Adipocyte (in vitro differentiated cells): ENCODE data around the gene MS4A13.
"Not testable (repeated sequence)": the region's sequence is repeated elsewhere in the genome, so short reads cannot be mapped to it uniquely, and the experiment has no call there.

Experiments used
- DNase-seq: peaks from one replicate; pipeline ENCODE4 v3.0.0-alpha.2; 2015; ENCODE audit warnings: low read depth
- H3K27me3 ChIP-seq: replicated peaks from 2 replicates; pipeline ENCODE4 v1.7.0; 2013; ENCODE audit warnings: mild to moderate bottlenecking, low read length, moderate library complexity; ENCODE audit not compliant: control insufficient read depth, insufficient read depth
- H3K36me3 ChIP-seq: 2 replicates; pipeline ENCODE4 v1.7.0; 2013; ENCODE audit warnings: low read length, mild to moderate bottlenecking, moderate library complexity; ENCODE audit not compliant: control insufficient read depth, insufficient read depth, severe bottlenecking
- H3K4me1 ChIP-seq: 2 replicates; pipeline ENCODE4 v1.7.0; 2013; ENCODE audit warnings: mild to moderate bottlenecking, low read length, moderate library complexity; ENCODE audit not compliant: control insufficient read depth, insufficient read depth
- H3K4me3 ChIP-seq: 2 replicates; pipeline ENCODE4 v1.7.0; 2013; ENCODE audit warnings: mild to moderate bottlenecking, low read length, moderate library complexity
- H3K9ac ChIP-seq: 2 replicates; pipeline ENCODE4 v1.7.0; 2013; ENCODE audit warnings: mild to moderate bottlenecking, low read length, moderate library complexity
- H3K9me3 ChIP-seq: 2 replicates; pipeline ENCODE4 v1.7.0; 2013; ENCODE audit warnings: mild to moderate bottlenecking, low read length, moderate library complexity; ENCODE audit not compliant: control insufficient read depth

MS4A13 gene

DNA sequence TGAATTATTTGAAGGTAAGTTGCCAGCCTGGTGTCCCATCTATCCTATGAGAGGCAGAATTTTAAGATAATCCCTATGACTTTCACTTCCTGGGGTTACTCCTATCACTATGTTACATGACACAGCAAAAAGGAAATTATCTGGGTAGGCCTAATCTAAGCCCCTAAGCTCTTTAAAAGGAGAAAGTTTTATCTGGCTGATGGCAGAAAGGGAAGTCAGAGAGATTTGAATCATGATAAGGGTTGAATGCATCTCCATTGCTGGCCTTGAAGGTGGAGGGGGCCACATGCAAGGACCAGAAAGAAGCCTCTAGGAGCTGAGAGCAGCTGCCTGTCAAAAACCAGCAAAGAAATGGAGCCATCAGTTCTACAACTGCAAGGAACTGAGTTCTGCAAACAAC is 23.4 kb downstream of the MS4A13 start:
- not testable (repeated sequence) for H3K4me1 ChIP-seq, H3K27me3 ChIP-seq, H3K9ac ChIP-seq, H3K36me3 ChIP-seq, H3K4me3 ChIP-seq, DNase-seq, H3K9me3 ChIP-seq

DNA sequence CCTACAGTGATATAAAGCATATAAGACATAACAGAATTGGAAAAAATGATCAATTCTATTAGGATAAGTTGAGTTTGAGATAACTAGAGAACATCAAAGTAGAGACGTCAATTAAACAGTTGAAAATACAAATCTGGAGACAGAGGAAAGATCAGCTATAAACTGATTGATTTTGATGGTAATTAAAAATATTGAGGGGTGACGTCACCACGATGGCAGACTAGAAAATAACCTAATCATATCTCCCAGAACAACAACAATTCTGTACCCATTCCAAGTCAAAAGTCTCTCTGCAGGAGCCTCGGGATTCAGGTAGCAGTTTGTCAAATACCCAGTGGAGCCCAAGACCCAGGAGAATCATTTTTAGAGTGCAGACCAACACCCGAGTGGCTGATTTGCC is 28.9 kb downstream of the MS4A13 start:
- no peak overlapping the region for H3K4me3 ChIP-seq
- no peaks in the 10 kb centered on the region for H3K36me3 ChIP-seq
- H3K9ac ChIP-seq: no peak overlapping the region
- no peaks in the 10 kb centered on the region for H3K4me1 ChIP-seq
- no peaks in the 10 kb centered on the region for H3K27me3 ChIP-seq
- no peak for DNase-seq
- H3K9me3 ChIP-seq: peaks cover 3% of the 10 kb centered on the region

DNA sequence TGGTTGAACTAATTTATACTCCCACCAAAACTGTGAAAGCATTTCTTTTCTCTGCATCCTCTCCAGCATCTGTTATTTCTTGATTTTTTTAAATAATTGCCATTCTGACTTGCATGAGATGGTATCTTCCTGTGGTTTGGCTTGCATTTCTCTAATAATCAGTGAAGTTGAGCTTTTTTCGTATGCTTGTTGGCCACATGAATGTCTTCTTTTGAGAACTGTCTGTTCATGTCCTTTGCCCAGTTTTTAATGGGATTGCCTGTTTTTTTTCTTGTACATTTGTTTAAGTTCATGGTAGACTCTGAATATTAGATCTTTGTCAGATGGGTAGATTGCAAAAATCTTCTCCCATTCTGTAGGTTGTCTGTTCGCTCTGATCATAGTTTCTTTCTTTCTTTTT is 46.1 kb downstream of the MS4A13 start:
- DNase-seq: no peak
- Histone ChIP-seq H3K36me3 (no peaks in the 10 kb centered on the region), H3K4me3 (no peak overlapping the region), H3K9ac (no peak overlapping the region), H3K4me1 (no peaks in the 10 kb centered on the region), H3K9me3 (peaks cover 20% of the 10 kb centered on the region), H3K27me3 (no peaks in the 10 kb centered on the region)

DNA sequence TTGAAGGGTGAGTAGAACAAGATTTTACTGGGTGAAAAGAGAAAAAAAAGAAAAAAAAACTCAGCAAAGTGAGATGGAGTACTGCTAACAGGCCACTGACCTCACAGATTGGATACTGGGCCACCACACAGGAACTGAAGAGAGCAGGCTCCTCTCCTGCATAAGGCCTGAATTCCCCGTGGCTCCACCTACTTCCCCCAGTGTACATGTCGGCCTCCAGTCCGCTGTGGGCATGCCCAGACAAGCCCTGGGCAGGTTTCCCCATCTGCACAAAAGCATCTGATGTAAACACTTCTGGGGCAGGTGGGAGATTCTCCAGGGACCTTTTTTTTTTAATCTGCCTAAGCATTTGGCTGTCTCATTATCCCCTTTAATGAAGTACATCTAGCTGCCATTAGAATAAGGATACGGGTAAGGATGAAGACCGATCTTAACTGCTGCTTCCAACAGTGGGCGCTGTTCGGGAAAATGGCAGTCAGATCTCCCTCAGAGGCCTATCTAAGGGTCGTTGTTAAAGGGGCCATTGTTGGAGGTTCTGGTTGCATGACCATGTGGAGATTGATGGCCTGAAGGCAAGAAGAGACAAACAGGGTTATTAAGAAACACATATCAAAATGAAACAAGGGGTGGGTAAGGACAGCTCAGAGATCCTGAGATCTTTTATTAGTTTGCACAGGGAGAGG is 48.5 kb downstream of the MS4A13 start:
- Histone ChIP-seq H3K36me3 (no peaks in the 10 kb centered on the region), H3K9me3 (peaks cover 15% of the 10 kb centered on the region), H3K4me3 (no peak overlapping the region), H3K9ac (no peak overlapping the region), H3K4me1 (no peaks in the 10 kb centered on the region), H3K27me3 (no peaks in the 10 kb centered on the region)
- DNase-seq: no peak

DNA sequence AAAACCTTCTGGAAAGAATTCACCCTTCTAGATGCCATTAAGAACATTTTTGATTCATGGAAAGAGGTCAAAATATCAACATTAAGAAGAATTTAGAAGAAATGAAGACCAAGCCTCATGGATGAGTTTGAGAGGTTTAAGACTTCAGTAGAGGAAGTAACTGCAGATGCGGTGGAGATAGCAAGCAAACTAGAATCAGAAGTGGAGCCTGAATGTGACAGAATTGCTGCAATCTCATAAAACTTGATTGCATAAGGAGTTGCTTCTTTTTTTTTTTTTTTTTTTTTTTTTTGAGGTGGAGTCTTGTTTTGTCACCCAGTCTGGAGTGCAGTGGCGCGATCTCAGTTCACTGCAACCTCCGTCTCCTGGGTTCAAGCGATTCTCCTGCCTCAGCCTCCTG is 51.6 kb downstream of the MS4A13 start:
- Histone ChIP-seq H3K9ac (no peak overlapping the region), H3K9me3 (peaks cover 7% of the 10 kb centered on the region), H3K36me3 (no peaks in the 10 kb centered on the region), H3K4me3 (no peak overlapping the region), H3K4me1 (no peaks in the 10 kb centered on the region), H3K27me3 (no peaks in the 10 kb centered on the region)
- DNase-seq: no peak

DNA sequence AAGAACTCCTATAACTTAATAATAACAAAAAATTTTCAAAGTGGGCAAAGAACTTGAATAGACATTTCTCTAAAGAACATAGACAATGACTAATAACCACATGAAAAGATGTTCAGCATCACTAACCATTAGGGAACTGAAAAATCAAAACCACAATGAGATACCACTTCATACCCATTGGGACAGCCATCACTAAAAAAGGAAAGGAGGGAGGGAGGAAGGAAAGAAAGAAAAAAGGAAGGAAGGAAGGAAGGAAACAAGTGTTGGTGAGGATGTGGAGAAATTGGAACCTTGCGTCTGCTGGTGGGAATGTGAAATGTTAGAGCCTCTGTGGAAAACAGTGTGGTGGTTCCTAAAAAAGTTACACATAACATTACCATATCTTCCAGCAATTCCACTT is 55.8 kb downstream of the MS4A13 start:
- Histone ChIP-seq H3K4me3 (no peak overlapping the region), H3K27me3 (no peaks in the 10 kb centered on the region), H3K4me1 (no peaks in the 10 kb centered on the region), H3K9me3 (peaks cover 7% of the 10 kb centered on the region), H3K9ac (no peak overlapping the region), H3K36me3 (no peaks in the 10 kb centered on the region)
- DNase-seq: no peak

DNA sequence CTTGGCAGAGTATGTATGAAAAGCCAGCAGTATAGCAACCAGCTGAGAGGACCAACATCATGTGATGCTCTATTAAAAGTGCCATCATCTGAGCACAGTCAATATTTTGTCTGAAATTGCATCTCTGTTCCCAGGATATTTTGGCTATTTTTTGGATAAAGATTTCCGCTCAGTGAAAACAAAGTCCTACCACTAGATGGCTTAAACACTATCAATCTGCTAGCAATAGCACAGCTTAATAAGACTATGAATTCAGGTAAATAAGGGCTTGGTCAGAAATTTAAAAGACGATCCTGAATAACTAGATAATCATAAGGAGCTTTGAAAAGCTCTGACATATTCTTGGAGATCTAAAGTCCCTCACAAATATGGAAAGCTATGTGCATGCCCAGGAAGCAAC is 74.4 kb downstream of the MS4A13 start:
- Histone ChIP-seq H3K9ac (no peak overlapping the region), H3K4me3 (no peak overlapping the region), H3K36me3 (no peaks in the 10 kb centered on the region), H3K27me3 (no peaks in the 10 kb centered on the region), H3K9me3 (no peaks in the 10 kb centered on the region), H3K4me1 (no peaks in the 10 kb centered on the region)
- DNase-seq: no peak
